Measurements from ENCODE around the gene PLEKHO2.

Gene PLEKHO2

DNA sequence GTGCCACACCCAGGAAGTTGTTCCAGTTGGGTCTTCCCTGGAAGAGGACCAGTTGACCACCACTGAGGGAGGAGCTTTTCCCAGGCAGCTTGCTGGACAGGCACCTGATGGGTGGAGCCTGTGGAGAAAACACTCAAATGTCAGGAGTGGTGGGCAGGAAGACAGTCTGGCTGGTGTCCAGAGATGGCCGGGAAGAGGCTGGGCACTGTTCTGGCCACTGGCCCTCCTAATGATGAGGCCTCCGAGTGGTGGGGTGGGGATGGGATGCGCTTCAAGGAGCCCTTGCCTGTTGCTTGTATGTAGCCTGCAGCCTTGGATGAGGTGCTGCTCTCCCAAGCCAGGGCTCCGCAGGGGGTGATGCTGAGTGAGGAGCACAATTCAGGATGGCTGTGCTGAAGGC lies 12.3 kb downstream of the PLEKHO2 start:
- no peak for DNase-seq (ENCODE audit: low read depth)
- H3K4me3 ChIP-seq (ENCODE audit: low read length) = no peak overlapping the region
- TF ChIP-seq, protein P1, sequence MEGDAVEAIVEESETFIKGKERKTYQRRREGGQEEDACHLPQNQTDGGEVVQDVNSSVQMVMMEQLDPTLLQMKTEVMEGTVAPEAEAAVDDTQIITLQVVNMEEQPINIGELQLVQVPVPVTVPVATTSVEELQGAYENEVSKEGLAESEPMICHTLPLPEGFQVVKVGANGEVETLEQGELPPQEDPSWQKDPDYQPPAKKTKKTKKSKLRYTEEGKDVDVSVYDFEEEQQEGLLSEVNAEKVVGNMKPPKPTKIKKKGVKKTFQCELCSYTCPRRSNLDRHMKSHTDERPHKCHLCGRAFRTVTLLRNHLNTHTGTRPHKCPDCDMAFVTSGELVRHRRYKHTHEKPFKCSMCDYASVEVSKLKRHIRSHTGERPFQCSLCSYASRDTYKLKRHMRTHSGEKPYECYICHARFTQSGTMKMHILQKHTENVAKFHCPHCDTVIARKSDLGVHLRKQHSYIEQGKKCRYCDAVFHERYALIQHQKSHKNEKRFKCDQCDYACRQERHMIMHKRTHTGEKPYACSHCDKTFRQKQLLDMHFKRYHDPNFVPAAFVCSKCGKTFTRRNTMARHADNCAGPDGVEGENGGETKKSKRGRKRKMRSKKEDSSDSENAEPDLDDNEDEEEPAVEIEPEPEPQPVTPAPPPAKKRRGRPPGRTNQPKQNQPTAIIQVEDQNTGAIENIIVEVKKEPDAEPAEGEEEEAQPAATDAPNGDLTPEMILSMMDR (conservative IDR thresholded peaks at IDR 0.05; ENCODE audit: low read length) = no peak

DNA sequence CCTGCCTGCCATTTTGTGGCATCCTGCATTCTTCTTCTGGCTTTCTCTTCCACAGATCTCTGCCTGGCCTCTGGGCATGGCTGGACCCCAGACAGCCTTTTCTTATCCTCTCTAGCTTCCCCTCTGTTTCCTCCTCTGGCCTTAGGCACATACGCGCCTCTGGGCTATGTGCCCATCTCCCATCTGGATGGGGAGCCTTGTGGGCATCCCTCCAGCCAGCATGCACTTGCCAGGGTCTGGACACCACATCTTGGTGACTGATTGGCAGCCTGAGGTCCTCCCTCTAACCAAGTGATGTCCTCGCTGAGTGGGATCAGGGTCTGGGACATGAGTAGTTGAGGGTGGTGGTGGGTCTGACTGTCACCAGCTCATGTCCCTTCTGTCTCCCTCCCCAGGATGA lies 12.8 kb downstream of the PLEKHO2 start:
- DNase-seq (ENCODE audit: low read depth) = peak; percentile 43
- no peak overlapping the region for H3K4me3 ChIP-seq (ENCODE audit: low read length)
- TF ChIP-seq, protein P1 (conservative IDR thresholded peaks at IDR 0.05; ENCODE audit: low read length) = no peak

DNA sequence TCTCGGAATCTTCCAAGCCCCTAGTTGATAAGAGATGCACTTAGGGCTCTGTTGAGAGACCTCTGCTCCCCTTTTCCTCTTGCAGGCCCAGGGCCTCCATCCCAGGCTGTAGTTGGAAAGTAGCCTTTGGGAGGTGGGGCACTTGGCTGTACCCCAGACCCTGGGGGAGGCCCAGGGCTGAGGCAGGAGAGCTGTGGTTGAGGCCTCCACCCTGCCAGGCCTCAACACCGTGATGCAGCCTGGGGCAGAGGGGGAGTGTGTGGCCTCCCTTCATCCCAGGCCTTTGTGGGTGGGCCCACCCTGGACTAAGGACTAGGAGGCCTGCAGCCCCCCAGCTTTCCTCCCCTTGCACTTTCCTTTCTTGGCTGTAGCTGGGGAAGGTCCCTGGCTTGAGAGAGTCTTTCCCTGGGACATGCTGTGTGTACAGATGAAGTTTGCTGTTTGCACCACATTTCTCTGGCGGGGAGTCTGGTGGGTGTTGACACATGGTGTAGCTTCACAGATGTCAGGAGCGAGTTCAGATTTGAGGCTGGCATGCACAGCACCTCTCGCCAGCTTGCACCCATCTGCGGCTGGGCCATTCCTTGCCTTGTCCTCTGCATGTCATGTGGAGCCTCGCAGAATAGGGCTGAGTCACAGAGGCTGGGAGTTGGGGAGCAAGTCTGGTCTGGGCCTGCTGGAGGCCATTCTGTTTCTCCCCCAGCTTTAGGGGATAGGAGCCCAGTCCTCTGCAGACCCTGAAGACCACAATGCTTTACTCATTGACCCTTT lies 13.7 kb downstream of the PLEKHO2 start:
- TF ChIP-seq, protein P1 (conservative IDR thresholded peaks at IDR 0.05; ENCODE audit: low read length) = no peak
- DNase-seq (ENCODE audit: low read depth) = peak; percentile 91

DNA sequence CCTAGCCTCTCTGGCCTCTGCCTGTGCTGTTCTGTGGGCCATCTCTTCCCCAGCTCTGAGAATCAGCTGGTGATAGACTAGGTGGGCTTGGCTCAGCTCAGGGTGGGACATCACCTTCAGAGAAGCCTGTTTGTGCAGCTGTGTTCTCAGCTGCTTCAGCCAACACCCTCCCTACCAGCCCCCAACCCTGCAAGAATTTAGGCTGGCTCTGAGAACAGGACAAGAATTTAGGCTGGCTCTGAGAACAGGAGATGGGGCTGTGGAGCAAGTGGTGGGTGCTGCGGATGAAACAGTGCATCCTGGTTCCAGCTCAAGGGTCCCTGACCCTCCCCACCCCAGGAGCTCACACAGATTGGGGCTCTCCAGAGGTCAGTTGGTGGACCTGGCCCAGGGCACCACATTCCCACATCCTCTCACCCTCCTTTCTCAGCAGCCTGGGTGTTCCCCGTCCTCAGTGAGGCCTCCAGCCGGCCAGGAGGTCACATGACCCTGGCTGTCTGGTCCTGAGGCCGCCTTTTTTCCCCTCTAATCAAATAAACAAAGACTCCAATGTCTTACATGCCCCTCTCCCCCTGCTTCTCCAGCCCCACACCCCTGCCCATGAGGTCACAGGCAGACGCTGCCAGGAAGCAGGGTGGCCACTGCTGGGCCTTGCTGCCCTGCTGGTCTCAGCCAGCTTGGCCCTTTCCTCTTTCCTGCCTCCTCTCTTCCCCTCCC lies 14.9 kb downstream of the PLEKHO2 start:
- TF ChIP-seq, protein P1 (conservative IDR thresholded peaks at IDR 0.05; ENCODE audit: low read length) = peak; percentile 22; the same call in 1 of the 2 replicates
- DNase-seq (ENCODE audit: low read depth) = peak; percentile 58
- no peak overlapping the region for H3K4me3 ChIP-seq (ENCODE audit: low read length)

More for the DNA sequence above, 13.7 kb downstream of the PLEKHO2 start:
- no peak overlapping the region for H3K4me3 ChIP-seq (ENCODE audit: low read length)

DNA sequence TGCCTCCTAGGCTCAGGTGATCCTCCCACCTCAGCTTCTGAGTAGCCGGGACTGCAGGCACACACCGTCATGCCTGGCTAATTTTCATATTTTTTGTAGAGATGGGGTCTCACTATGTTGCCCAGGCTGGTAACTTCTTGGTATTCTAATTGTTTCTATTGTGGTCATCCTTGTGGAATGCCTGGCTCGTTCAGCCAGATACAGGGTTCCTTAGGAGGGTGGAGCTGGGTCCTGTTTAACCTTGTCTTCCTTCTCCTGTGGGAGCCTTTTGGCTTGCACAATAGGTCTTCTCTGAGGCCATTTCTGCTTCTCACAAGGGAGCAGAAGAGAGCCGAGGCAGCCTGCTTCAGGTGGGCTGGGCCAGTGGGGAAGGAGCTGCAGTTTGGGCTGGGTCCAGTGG lies 15.7 kb downstream of the PLEKHO2 start:
- DNase-seq (ENCODE audit: low read depth) = peak; percentile 85
- no peak overlapping the region for H3K4me3 ChIP-seq (ENCODE audit: low read length)

DNA sequence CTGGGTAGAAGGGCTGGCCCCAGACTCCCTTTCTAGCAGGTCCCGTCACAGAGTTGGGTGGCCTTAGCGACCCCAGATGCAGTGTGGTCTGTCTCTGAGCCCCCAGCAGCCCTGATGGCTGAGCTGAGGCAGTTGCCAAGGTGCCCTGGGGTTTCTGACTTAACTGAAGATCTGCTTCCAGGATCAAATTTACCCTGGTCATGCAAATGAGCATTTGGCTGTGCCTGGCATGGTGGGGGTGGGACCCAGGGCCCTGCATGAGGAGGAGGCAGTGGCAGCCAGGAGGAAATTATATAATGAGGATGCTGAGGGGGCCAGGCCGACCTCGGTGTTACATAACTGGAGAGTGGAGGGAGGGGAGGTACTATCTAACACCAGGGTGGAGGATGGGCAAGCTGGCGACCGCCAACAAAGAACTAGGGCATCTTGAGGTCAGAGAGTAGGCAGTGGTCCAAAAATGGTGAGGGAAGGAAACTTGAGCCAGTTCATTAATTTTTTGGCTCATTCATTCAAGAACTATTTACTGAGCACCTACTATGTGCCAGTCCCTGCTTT lies 16.4 kb downstream of the PLEKHO2 start:
- TF ChIP-seq, protein P1 (conservative IDR thresholded peaks at IDR 0.05; ENCODE audit: low read length) = no peak
- no peak for DNase-seq (ENCODE audit: low read depth)

More for the DNA sequence above, 15.7 kb downstream of the PLEKHO2 start:
- TF ChIP-seq, protein P1 (conservative IDR thresholded peaks at IDR 0.05; ENCODE audit: low read length) = no peak; the same call in 1 of the 2 replicates

More for the DNA sequence above, 16.4 kb downstream of the PLEKHO2 start:
- H3K4me3 ChIP-seq (ENCODE audit: low read length) = no peak overlapping the region
